ENCODE results near the gene SECTM1. TPM values are rescaled to one million over a fixed set of nuclear protein-coding genes. Genes with fewer than 3 reads are reported as not detected.
A peak's percentile ranks its signal among the peaks of the same experiment; 100 is the strongest.

SECTM1 gene
- total and polyA plus RNA-seq, 9 of the 15 experiments (the other 6 are each of a cell fraction or from before 2014, with no cell fraction given), result 0.11 to 0.46 (median 0.18) TPM; not detected in 6

GRCh38 chr17:82287868-82288801 is 45.4 kb downstream of the SECTM1 start (continued):
- peak; percentile 77; the same call in 1 of the 2 replicates for TF ChIP-seq ARID4B (CRISPR knock-in tag; IDR thresholded peaks at IDR 0.05)
- peak; percentile 76 for TF ChIP-seq BRD9 (IDR thresholded peaks at IDR 0.05; ENCODE audit: low read depth, partially characterized antibody)
- TF ChIP-seq DEAF1 (CRISPR knock-in tag; IDR thresholded peaks at IDR 0.05), result no peak
- peak; percentile 70; the same call in 1 of the 2 replicates for TF ChIP-seq MECOM (CRISPR knock-in tag; IDR thresholded peaks at IDR 0.05)
- no peak for TF ChIP-seq ATF1 (CRISPR knock-in tag; IDR thresholded peaks at IDR 0.05)
- TF ChIP-seq ATF1 (tag; IDR thresholded peaks at IDR 0.05), result peak; percentile 67
- peak; percentile 100 for TF ChIP-seq RAD51 (IDR thresholded peaks at IDR 0.05; ENCODE audit: borderline replicate concordance, low read depth)
- no peak for TF ChIP-seq ZNF140 (CRISPR knock-in tag; IDR thresholded peaks at IDR 0.05)
- TF ChIP-seq SLC30A9 (CRISPR knock-in tag; IDR thresholded peaks at IDR 0.05), result no peak
- 0 out of 2 replicates have a peak, but pooled peaks have one; percentile 32 for TF ChIP-seq ZNF407 (IDR thresholded peaks at IDR 0.05; ENCODE audit: low read depth)
